Urinary bladder (tissue), 4 donors: ENCODE measurements around the gene TNRC6C. TPM values are rescaled to one million over a fixed set of nuclear protein-coding genes. Genes with fewer than 3 reads are reported as not detected.
"Not testable (repeated sequence)": the region's sequence is repeated elsewhere in the genome, so short reads cannot be mapped to it uniquely, and the experiment has no call there.

Source experiments
- DNase-seq: peaks from one replicate; pipeline ENCODE4 v3.0.0-alpha.2; 2015; ENCODE audit errors: extremely low spot score
- H3K27ac ChIP-seq: one replicate; pipeline ENCODE4 v1.5.1; 2013; ENCODE audit warnings: low read depth, mild to moderate bottlenecking, moderate library complexity
- H3K36me3 ChIP-seq: one replicate; pipeline ENCODE4 v1.6.1; 2013; ENCODE audit warnings: mild to moderate bottlenecking, moderate library complexity; ENCODE audit not compliant: insufficient read depth
- H3K4me1 ChIP-seq: one replicate; pipeline ENCODE4 v1.6.1; 2013; ENCODE audit warnings: mild to moderate bottlenecking, moderate library complexity; ENCODE audit not compliant: insufficient read depth
- H3K4me3 ChIP-seq: one replicate; pipeline ENCODE4 v1.5.1; 2013; ENCODE audit warnings: low read depth, low read length
- WGBS: extraction: QIAGEN DNeasy Blood & Tissue Kit; methylation state at CpG from one replicate; pipeline ENCODE4 v1.1.7; 2013; 5-methylcytosine and 5-hydroxymethylcytosine counted together
- polyA plus RNA-seq: library from polyadenylated mRNA; stranded (reverse); fragments of 200-250 nt; gene quantifications from one replicate; pipeline ENCODE4 v1.2.3, GENCODE V29; 2013
- total RNA-seq: library from RNA; depleted of rRNA; stranded (reverse); fragments of >200 nt; gene quantifications from one replicate; pipeline ENCODE4 v1.2.3, GENCODE V29; 2014
- donor health status: healthy with polysubstance abuse.
- donor health status: healthy.

Gene TNRC6C
- total and polyA plus RNA-seq, 2 donors = 7.1 to 17.8 TPM

- Histone ChIP-seq H3K4me1 (peaks cover 4% of the 10 kb centered on the region), H3K4me3 (no peak overlapping the region), H3K36me3 (no peaks in the 10 kb centered on the region), H3K27ac (no peak overlapping the region)
- 90% methylated on average over 3 of the region's 3 CpGs for WGBS
- no peak for DNase-seq
These were observed 6.8 kb downstream of the TNRC6C start for GRCh38 chr17:77965352-77965751.

GRCh38 chr17:77966476-77966875, 8.0 kb downstream of the TNRC6C start:
- peaks cover 4% of the 10 kb centered on the region for H3K4me1 ChIP-seq
- WGBS = 89% methylated on average over 2 of the region's 2 CpGs
- DNase-seq = no peak
- H3K4me3 ChIP-seq = no peak overlapping the region
- H3K36me3 ChIP-seq = no peaks in the 10 kb centered on the region
- H3K27ac ChIP-seq = no peak overlapping the region

DNA sequence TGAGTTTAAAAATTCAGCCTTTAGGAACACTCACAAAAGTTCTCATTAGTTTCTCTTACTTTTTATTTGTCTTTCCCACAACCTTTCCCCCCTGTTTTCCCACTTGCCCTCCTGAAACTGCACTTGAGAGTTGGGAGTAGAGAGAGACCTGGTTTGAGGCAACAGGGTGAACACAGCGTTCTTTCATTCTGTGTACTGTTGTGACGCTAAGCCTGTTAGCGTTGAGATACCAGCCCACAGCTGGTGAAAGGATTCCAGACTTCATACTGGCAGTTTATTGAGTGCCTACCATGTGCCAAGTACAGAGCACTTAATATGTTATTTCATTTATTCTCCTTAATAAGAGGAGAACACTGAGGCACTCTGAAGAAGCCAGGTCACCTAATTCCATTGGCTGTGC, 10.3 kb downstream of the TNRC6C start:
- H3K4me1 ChIP-seq = peaks cover 2% of the 10 kb centered on the region
- WGBS = 93% methylated on average over 3 of the region's 3 CpGs
- no peaks in the 10 kb centered on the region for H3K36me3 ChIP-seq
- no peak overlapping the region for H3K27ac ChIP-seq
- H3K4me3 ChIP-seq = no peak overlapping the region
- no peak for DNase-seq

DNA sequence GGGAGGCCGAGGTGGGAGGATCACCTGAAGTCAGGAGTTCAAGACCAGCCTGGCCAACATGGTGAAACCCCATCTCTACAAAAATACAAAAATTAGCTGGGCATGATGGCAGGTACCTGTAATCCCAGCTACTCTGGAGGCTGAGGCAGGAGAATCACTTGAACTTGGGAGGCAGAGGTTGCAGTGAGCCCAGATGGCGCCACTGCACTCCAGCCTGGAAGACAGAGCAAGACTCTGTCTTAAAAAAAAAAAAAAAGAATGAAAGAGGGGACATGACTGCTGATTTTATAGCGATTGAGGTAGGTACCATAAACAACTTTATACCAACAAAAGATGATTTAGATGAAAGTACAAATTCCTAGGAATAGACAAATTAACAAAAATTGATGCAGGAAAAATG, 13.8 kb downstream of the TNRC6C start:
- DNase-seq, H3K36me3 ChIP-seq, H3K4me3 ChIP-seq, H3K27ac ChIP-seq, H3K4me1 ChIP-seq: not testable (repeated sequence)
- WGBS = 95% methylated on average over 3 of the region's 3 CpGs

GRCh38 chr17:77973953-77974352, 15.4 kb downstream of the TNRC6C start:
- H3K4me1 ChIP-seq = no peaks in the 10 kb centered on the region
- no peak overlapping the region for H3K27ac ChIP-seq
- H3K4me3 ChIP-seq = no peak overlapping the region
- no peaks in the 10 kb centered on the region for H3K36me3 ChIP-seq
- 97% methylated on average over 2 of the region's 2 CpGs for WGBS
- no peak for DNase-seq

- 71% methylated on average over 4 of the region's 4 CpGs for WGBS
- Histone ChIP-seq H3K4me1 (no peaks in the 10 kb centered on the region), H3K36me3 (no peaks in the 10 kb centered on the region), H3K27ac (no peak overlapping the region), H3K4me3 (no peak overlapping the region)
- no peak for DNase-seq
These were observed 15.9 kb downstream of the TNRC6C start for GRCh38 chr17:77974396-77974795.

DNA sequence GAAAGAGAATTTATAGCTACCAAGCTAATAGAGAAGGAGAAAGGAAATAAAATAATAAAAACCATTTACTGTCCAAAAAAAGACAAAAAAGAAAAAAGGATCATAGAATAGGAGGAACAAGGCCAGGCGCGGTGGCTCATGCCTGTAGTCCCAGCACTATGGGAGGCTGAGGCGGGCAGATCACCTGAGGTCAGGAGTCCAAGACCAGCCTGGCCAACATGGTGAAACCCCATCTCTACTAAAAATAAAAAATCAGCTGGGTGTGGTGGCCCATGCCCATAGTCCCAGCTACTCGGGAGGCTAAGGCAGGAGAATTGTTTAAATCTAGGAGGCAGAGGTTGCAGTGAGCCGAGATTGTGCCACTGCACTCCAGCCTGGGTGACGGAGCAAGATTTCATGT, 23.9 kb downstream of the TNRC6C start:
- H3K27ac ChIP-seq, H3K36me3 ChIP-seq, H3K4me1 ChIP-seq, H3K4me3 ChIP-seq, DNase-seq: not testable (repeated sequence)
- WGBS = 99% methylated on average over 6 of the region's 6 CpGs

- H3K4me3 ChIP-seq = no peak overlapping the region
- H3K4me1 ChIP-seq = no peaks in the 10 kb centered on the region
- H3K36me3 ChIP-seq = no peaks in the 10 kb centered on the region
- H3K27ac ChIP-seq = no peak overlapping the region
- WGBS = 93% methylated on average over 3 of the region's 3 CpGs
- no peak for DNase-seq
These were observed 31.8 kb downstream of the TNRC6C start for GRCh38 chr17:77990301-77990700.

DNA sequence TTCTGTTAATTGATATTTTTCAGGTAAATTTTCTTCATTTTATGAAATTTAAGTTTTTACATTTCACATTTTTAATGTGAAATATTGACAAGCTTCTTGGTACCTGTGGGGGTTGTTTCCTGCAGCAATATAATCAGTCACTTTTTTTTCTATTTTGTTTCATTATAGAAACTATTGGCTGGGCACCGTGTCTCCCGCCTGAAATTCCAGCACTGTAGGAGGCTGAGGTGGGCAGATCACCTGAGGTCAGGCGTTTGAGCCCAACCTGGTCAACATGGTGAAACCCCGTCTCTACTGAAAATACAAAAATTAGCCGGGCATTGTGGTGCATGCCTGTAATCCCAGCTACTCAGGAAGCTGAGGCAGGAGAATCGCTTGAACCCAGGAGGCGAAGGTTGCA, 35.2 kb downstream of the TNRC6C start:
- H3K27ac ChIP-seq, DNase-seq, H3K4me1 ChIP-seq, H3K36me3 ChIP-seq, H3K4me3 ChIP-seq: not testable (repeated sequence)
- WGBS = 94% methylated on average over 7 of the region's 7 CpGs

DNA sequence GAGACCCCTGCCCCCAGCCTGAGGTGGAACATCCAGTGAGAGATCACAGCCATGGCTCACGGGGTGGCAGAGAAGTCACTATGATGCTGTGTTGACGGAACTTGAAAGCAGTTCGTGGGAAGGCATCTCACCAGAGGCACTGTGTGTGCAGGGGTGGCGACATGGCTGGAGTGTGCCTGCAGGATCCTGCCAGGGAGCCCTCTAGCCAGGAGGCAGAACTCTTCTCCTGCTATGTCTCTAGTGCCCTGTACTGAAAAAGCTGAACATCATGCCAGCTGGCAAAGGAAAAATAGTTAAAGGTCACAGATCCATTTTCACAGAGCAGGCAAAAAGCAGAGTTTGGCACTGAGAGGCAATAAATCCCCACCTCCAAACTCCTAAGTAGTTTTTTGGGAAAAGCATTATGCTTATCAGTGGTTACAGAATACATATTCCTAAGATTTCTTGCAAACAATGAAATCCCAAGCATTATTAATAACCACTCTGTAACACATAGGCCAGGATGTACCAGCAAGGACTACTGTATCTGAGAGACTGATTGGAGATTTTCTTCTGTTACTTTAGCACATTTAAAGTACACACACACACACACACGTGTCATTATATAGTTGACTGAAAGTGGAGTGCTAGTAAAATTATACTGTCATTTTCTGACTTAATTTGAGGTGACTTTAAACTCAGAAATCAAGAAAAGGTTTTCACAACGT, 36.8 kb downstream of the TNRC6C start:
- Histone ChIP-seq H3K4me1 (no peaks in the 10 kb centered on the region), H3K27ac (no peak overlapping the region), H3K4me3 (no peak overlapping the region), H3K36me3 (no peaks in the 10 kb centered on the region)
- 49% methylated on average over 6 of the region's 6 CpGs for WGBS
- DNase-seq = no peak

DNA sequence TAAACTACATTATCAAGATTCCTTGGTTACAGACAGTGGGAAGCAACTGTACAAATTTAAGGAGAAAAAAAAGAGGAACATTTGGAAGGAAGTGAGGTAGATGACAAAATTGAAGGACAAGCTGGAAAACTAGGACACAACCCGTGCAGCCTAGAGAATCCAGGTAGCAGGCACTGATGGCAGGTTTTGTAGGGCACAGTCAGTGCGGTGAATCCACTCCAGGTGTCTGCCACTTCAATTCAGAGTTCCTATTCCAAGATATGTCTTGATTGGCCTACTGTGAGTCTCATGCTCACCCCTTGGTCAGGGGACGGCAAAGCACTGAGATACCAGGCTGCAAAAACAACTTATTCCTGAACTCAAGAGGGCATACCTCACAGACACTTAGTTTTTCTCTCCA, 37.8 kb downstream of the TNRC6C start:
- WGBS = 94% methylated on average over 3 of the region's 3 CpGs
- Histone ChIP-seq H3K27ac (no peak overlapping the region), H3K4me3 (no peak overlapping the region), H3K36me3 (no peaks in the 10 kb centered on the region), H3K4me1 (no peaks in the 10 kb centered on the region)
- no peak for DNase-seq

- H3K4me1 ChIP-seq = no peaks in the 10 kb centered on the region
- WGBS = 95% methylated on average over 7 of the region's 7 CpGs
- H3K27ac ChIP-seq = no peak overlapping the region
- H3K4me3 ChIP-seq = no peak overlapping the region
- H3K36me3 ChIP-seq = no peaks in the 10 kb centered on the region
- no peak for DNase-seq
These were observed 41.1 kb downstream of the TNRC6C start for GRCh38 chr17:77999413-78000173.

DNA sequence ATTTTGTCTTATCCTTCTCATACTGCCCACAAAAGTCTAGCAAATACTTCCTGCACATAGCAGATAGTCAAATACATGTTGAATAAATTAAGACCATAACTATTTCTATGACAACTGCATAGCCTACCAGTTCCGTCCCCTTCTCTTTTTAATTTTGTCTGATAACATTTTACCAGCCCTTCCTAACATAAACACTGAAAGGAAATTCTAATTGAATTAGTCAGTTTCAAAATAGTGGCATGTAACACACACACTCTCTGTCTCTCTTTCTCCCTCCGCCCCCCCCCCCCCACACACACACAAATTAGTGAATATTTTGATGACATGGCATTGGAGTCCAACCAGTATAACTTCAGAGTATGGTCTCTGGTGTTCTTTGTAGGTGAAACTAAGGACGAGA, 41.8 kb downstream of the TNRC6C start:
- Histone ChIP-seq H3K27ac (no peak overlapping the region), H3K36me3 (no peaks in the 10 kb centered on the region), H3K4me3 (no peak overlapping the region), H3K4me1 (no peaks in the 10 kb centered on the region)
- DNase-seq = no peak
- 58% methylated on average over 3 of the region's 3 CpGs for WGBS

- Histone ChIP-seq H3K36me3 (no peaks in the 10 kb centered on the region), H3K27ac (no peak overlapping the region), H3K4me1 (no peaks in the 10 kb centered on the region), H3K4me3 (no peak overlapping the region)
- 62% methylated on average over 3 of the region's 3 CpGs for WGBS
- DNase-seq = no peak
These were observed 42.7 kb downstream of the TNRC6C start for GRCh38 chr17:78001182-78001581.
